IPS-18a (cell line): Measurements from ENCODE around the gene RPS15.
"Not testable (repeated sequence)": the region's sequence is repeated elsewhere in the genome, so short reads cannot be mapped to it uniquely, and the experiment has no call there.

Source experiments
- H3K27ac ChIP-seq: one replicate; pipeline ENCODE4 v1.5.1; 2013; ENCODE audit warnings: low read length
- H3K27me3 ChIP-seq: one replicate; pipeline ENCODE4 v1.6.1; 2013; ENCODE audit warnings: mild to moderate bottlenecking, low read length; ENCODE audit not compliant: control insufficient read depth, insufficient read depth
- H3K36me3 ChIP-seq: one replicate; pipeline ENCODE4 v1.6.1; 2013; ENCODE audit warnings: low read depth, low read length; ENCODE audit not compliant: control insufficient read depth
- H3K4me1 ChIP-seq: one replicate; pipeline ENCODE4 v1.6.1; 2013; ENCODE audit warnings: low read depth, low read length; ENCODE audit not compliant: control insufficient read depth
- H3K4me3 ChIP-seq: one replicate; pipeline ENCODE4 v1.5.1; 2013; ENCODE audit warnings: low read length
- H3K9ac ChIP-seq: one replicate; pipeline ENCODE4 v1.6.1; 2013; ENCODE audit warnings: mild to moderate bottlenecking, low read length, moderate library complexity
- H3K9me3 ChIP-seq: one replicate; pipeline ENCODE4 v1.6.1; 2013; ENCODE audit warnings: low read depth, low read length; ENCODE audit not compliant: control insufficient read depth

Gene RPS15

GRCh38 chr19:1471515-1472160, 33.4 kb downstream of the RPS15 start:
- H3K4me3 ChIP-seq: peak overlapping the region; percentile 35
- no peaks in the 10 kb centered on the region for H3K36me3 ChIP-seq
- H3K4me1 ChIP-seq: no peaks in the 10 kb centered on the region
- H3K9me3 ChIP-seq: no peaks in the 10 kb centered on the region
- H3K9ac ChIP-seq: no peak overlapping the region
- H3K27me3 ChIP-seq: peaks cover 73% of the 10 kb centered on the region
- H3K27ac ChIP-seq: no peak overlapping the region

- Histone ChIP-seq H3K9ac (no peak overlapping the region), H3K27me3 (peaks cover 64% of the 10 kb centered on the region), H3K4me1 (no peaks in the 10 kb centered on the region), H3K36me3 (no peaks in the 10 kb centered on the region), H3K9me3 (no peaks in the 10 kb centered on the region), H3K4me3 (no peak overlapping the region), H3K27ac (no peak overlapping the region)
Observed at GRCh38 chr19:1472231-1473084, 34.3 kb downstream of the RPS15 start.

- Histone ChIP-seq H3K4me1 (no peaks in the 10 kb centered on the region), H3K9me3 (no peaks in the 10 kb centered on the region), H3K27me3 (peaks cover 56% of the 10 kb centered on the region), H3K27ac (no peak overlapping the region), H3K4me3 (no peak overlapping the region), H3K36me3 (no peaks in the 10 kb centered on the region), H3K9ac (no peak overlapping the region)
Observed at GRCh38 chr19:1473085-1473851, 35.1 kb downstream of the RPS15 start.

GRCh38 chr19:1474011-1474764, 36.0 kb downstream of the RPS15 start:
- H3K27me3 ChIP-seq: peaks cover 47% of the 10 kb centered on the region
- H3K4me3 ChIP-seq: no peak overlapping the region

GRCh38 chr19:1474765-1475351, 36.7 kb downstream of the RPS15 start:
- Histone ChIP-seq H3K27ac (no peak overlapping the region), H3K27me3 (peaks cover 40% of the 10 kb centered on the region), H3K4me3 (no peak overlapping the region), H3K36me3 (no peaks in the 10 kb centered on the region), H3K9ac (no peak overlapping the region), H3K9me3 (no peaks in the 10 kb centered on the region), H3K4me1 (no peaks in the 10 kb centered on the region)

More at GRCh38 chr19:1474011-1474764, 36.0 kb downstream of the RPS15 start:
- H3K27ac ChIP-seq: no peak overlapping the region
- H3K4me1 ChIP-seq: no peaks in the 10 kb centered on the region
- H3K9me3 ChIP-seq: no peaks in the 10 kb centered on the region
- H3K9ac ChIP-seq: no peak overlapping the region
- H3K36me3 ChIP-seq: no peaks in the 10 kb centered on the region

- Histone ChIP-seq H3K9me3 (no peaks in the 10 kb centered on the region), H3K27me3 (peaks cover 30% of the 10 kb centered on the region), H3K4me3 (no peak overlapping the region), H3K36me3 (no peaks in the 10 kb centered on the region), H3K9ac (no peak overlapping the region), H3K4me1 (no peaks in the 10 kb centered on the region), H3K27ac (no peak overlapping the region)
Observed at GRCh38 chr19:1475751-1476437, 37.7 kb downstream of the RPS15 start.

GRCh38 chr19:1477056-1477455, 38.9 kb downstream of the RPS15 start:
- not testable (repeated sequence) for H3K27ac ChIP-seq, H3K4me1 ChIP-seq, H3K36me3 ChIP-seq, H3K9ac ChIP-seq, H3K9me3 ChIP-seq, H3K4me3 ChIP-seq
- H3K27me3 ChIP-seq: peaks cover 19% of the 10 kb centered on the region

GRCh38 chr19:1478934-1479707, 40.9 kb downstream of the RPS15 start, which contains the start of gene C19orf25:
Gene C19orf25 (minus strand): TSS chr19:1479215. CDS start chr19:1478903, 312 bp downstream.
- Histone ChIP-seq H3K4me3 (peak within 1 kb of the TSS; percentile 80), H3K9me3 (no peaks in the 10 kb centered on the region), H3K4me1 (no peaks in the 10 kb centered on the region), H3K9ac (peak within 1 kb of the TSS; percentile 61), H3K27ac (peak within 1 kb of the TSS; percentile 89), H3K27me3 (no peaks in the 10 kb centered on the region), H3K36me3 (no peaks in the 10 kb centered on the region)

GRCh38 chr19:1481224-1481892, 43.2 kb downstream of the RPS15 start:
- no peaks in the 10 kb centered on the region for H3K4me1 ChIP-seq
- no peak overlapping the region for H3K9ac ChIP-seq
- H3K4me3 ChIP-seq: no peak overlapping the region
- H3K27ac ChIP-seq: no peak overlapping the region
- no peaks in the 10 kb centered on the region for H3K27me3 ChIP-seq
- no peaks in the 10 kb centered on the region for H3K36me3 ChIP-seq
- H3K9me3 ChIP-seq: no peaks in the 10 kb centered on the region
